ENCODE data around the gene NEGR1. TPM values are rescaled to one million over a fixed set of nuclear protein-coding genes. Genes with fewer than 3 reads are reported as not detected.

NEGR1 gene
- total RNA-seq, 4 donors from 2014 or later, result 4.1 to 12.4 (median 10.2) TPM

- no peak for TF ChIP-seq POLR2A (IDR thresholded peaks at IDR 0.05)
- TF ChIP-seq, protein P1, sequence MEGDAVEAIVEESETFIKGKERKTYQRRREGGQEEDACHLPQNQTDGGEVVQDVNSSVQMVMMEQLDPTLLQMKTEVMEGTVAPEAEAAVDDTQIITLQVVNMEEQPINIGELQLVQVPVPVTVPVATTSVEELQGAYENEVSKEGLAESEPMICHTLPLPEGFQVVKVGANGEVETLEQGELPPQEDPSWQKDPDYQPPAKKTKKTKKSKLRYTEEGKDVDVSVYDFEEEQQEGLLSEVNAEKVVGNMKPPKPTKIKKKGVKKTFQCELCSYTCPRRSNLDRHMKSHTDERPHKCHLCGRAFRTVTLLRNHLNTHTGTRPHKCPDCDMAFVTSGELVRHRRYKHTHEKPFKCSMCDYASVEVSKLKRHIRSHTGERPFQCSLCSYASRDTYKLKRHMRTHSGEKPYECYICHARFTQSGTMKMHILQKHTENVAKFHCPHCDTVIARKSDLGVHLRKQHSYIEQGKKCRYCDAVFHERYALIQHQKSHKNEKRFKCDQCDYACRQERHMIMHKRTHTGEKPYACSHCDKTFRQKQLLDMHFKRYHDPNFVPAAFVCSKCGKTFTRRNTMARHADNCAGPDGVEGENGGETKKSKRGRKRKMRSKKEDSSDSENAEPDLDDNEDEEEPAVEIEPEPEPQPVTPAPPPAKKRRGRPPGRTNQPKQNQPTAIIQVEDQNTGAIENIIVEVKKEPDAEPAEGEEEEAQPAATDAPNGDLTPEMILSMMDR (IDR thresholded peaks at IDR 0.05), result no peak
- H3K27me3 ChIP-seq, result no peaks in the 10 kb centered on the region
- DNase-seq, result no peak
- intact Hi-C loops (cut with DNase I), result no loop called here
- H3K27ac ChIP-seq, result no peak overlapping the region
- no peaks in the 10 kb centered on the region for H3K9me3 ChIP-seq
- H3K4me1 ChIP-seq, result no peaks in the 10 kb centered on the region
- H3K4me3 ChIP-seq (replicated peaks in 1 of 3), result no peak overlapping the region
- no peaks in the 10 kb centered on the region for H3K36me3 ChIP-seq
Measured at GRCh38 chr1:71462247-71462646, 820.1 kb downstream of the NEGR1 start.

GRCh38 chr1:71461416-71461815 lies 820.9 kb downstream of the NEGR1 start:
- H3K4me1 ChIP-seq, result no peaks in the 10 kb centered on the region
- TF ChIP-seq, protein P1 (IDR thresholded peaks at IDR 0.05), result no peak
- TF ChIP-seq POLR2A (IDR thresholded peaks at IDR 0.05), result no peak
- H3K9me3 ChIP-seq, result no peaks in the 10 kb centered on the region
- no peaks in the 10 kb centered on the region for H3K27me3 ChIP-seq
- no peak for DNase-seq
- WGBS, 2 donors, result 80 to 81% methylated on average over 2 of the region's 2 CpGs
- no peak overlapping the region for H3K27ac ChIP-seq
- H3K4me3 ChIP-seq (replicated peaks in 1 of 3), result no peak overlapping the region
- H3K36me3 ChIP-seq, result no peaks in the 10 kb centered on the region
- intact Hi-C loops (cut with DNase I), result no loop called here

GRCh38 chr1:71448444-71448843 lies 833.9 kb downstream of the NEGR1 start:
- H3K9me3 ChIP-seq, result no peaks in the 10 kb centered on the region
- TF ChIP-seq, protein P1 (IDR thresholded peaks at IDR 0.05), result no peak
- TF ChIP-seq POLR2A (IDR thresholded peaks at IDR 0.05), result no peak
- intact Hi-C loops (cut with DNase I), result no loop called here
- H3K27me3 ChIP-seq, result no peaks in the 10 kb centered on the region
- H3K27ac ChIP-seq, result no peak overlapping the region
- no peak for DNase-seq
- no peaks in the 10 kb centered on the region for H3K4me1 ChIP-seq
- H3K4me3 ChIP-seq (replicated peaks in 1 of 3), result no peak overlapping the region
- H3K36me3 ChIP-seq, result no peaks in the 10 kb centered on the region
- 92 to 93% methylated on average over 7 of the region's 8 CpGs for WGBS, 2 donors

GRCh38 chr1:71438626-71439025 lies 843.7 kb downstream of the NEGR1 start:
- Histone ChIP-seq H3K9me3 (no peaks in the 10 kb centered on the region), H3K27ac (no peak overlapping the region), H3K27me3 (no peaks in the 10 kb centered on the region), H3K4me1 (no peaks in the 10 kb centered on the region), H3K4me3 (replicated peaks in 1 of 3) (no peak overlapping the region), H3K36me3 (no peaks in the 10 kb centered on the region)
- intact Hi-C loops (cut with DNase I), result no loop called here
- WGBS, 2 donors, result 77 to 94% methylated on average over 2 of the region's 2 CpGs
- no peak for DNase-seq
- TF ChIP-seq, protein P1 (IDR thresholded peaks at IDR 0.05), result no peak
- no peak for TF ChIP-seq POLR2A (IDR thresholded peaks at IDR 0.05)

DNA sequence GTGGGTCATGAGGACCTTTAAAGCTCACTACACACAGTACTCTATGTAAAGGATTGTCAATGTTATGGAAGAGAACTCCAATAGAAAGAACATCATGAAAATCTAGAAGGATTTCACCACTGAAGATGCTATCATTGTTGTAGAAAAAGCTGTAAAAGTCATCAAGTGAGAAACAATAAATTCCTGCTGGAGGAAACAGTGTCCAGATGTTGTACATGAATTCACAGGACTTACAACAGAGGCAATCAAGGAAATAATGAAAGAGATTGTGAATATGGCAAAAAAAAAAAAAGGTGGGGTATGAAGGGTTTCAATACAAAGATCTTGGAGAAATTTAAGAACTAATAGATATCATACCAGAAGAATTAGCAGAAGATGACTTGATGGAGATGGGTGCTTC lies 846.4 kb downstream of the NEGR1 start:
- no peaks in the 10 kb centered on the region for H3K4me1 ChIP-seq
- H3K4me3 ChIP-seq (replicated peaks in 1 of 3), result no peak overlapping the region
- H3K9me3 ChIP-seq, result no peaks in the 10 kb centered on the region
- no peaks in the 10 kb centered on the region for H3K36me3 ChIP-seq
- intact Hi-C loops (cut with DNase I), result no loop called here
- H3K27me3 ChIP-seq, result no peaks in the 10 kb centered on the region
- TF ChIP-seq POLR2A (IDR thresholded peaks at IDR 0.05), result no peak
- TF ChIP-seq, protein P1 (IDR thresholded peaks at IDR 0.05), result no peak
- H3K27ac ChIP-seq, result no peak overlapping the region
- DNase-seq, result no peak

Measured in thyroid gland (tissue), 4 donors.